NCI-H146 (cell line): ENCODE measurements around the gene MYEOV.

ENCODE experiments used
- DNase-seq: peaks from one replicate; lab custom pipeline; 2025; lab: John Stamatoyannopoulos, UW

MYEOV gene

DNA sequence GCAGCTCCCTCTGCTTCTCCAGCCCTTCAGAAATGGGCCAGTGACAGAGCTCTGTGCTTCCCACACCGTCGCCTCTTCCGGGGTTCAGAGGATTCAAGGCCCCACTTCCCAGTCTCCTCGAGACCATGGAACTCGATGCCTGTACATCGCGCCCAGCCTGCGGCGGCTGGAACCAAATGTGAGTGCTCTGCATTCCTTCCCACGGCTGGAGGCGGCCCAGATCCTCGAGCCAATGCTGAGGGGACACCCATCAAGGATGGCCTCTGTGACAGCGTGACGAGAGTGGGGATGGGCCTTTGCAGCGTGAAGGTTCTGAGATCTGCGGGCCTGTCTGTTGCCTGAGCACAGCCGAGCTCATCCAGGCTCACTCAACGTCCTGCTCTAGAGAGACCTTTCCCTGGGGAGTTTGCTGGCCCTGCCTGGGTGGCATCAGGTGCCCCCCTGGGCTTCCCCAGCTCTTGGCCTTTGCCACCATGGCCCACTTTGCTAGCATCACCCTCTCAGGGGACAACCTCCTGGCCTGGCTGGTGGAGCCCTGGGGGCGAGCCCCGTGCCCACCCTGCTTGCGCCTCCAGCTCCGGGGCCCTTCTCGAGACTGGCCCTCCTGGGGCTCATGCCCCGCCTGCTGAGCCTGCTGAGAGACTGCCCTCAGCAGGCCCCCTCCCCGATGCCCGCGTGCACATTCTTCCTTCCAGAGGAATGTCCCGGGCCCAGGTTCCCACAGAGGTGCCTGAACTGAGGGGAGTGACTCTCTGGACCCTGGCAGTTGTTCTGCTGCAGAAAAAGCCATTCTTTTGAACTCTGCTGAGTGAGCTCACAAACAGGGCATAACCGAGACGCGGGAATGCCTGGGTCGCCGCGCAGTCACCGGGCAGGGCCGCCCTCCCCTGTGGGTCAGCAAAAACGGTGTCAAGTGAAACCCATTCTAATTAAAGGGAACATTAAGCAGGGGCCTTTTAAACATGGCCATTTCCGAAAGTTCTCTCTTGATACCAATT lies 7.3 kb upstream of the MYEOV start:
- no peak for DNase-seq

DNA sequence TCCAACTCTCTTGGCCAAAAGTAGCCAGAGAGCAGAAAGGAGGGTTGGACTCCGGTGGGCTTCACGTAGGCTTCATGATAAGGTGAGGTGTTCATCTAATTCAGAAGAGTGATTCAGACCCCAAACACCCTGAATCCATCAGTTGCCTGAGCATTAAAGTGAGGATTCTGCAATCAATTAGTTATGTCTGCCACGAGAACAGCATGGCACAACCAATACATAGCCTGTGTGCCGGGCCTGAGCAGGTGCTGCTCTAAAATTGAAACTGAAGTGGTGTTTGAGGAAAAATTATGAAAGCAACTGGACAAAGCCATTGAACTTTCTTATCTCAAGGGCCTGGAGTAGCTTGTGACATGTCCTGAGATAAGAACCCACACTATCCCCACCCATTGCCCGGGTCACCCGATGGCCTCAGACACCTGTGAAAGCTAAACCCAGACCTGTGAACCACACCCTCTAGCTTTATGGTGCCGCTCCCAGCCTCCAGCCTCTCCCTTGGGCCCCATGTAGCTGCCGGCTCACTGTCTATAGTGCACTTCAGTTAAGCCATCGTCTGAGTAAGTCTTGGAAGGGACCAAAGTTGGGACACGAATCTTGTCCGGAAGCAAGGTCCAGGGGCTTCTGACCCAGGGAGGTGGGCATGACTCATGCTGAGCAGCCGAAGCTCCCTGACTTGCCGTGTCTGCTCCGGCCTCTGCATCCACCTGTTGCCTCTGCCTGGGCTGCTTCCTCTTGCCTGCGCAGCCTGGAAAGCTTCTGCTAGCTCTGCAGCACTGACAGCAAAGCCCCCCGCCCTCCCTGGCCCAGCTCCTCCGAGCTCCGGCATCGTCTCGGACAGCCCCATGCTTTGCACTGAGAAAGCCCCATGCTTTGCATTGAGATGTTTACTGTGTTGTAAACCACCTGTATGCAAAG lies 5.7 kb upstream of the MYEOV start:
- DNase-seq: no peak

DNA sequence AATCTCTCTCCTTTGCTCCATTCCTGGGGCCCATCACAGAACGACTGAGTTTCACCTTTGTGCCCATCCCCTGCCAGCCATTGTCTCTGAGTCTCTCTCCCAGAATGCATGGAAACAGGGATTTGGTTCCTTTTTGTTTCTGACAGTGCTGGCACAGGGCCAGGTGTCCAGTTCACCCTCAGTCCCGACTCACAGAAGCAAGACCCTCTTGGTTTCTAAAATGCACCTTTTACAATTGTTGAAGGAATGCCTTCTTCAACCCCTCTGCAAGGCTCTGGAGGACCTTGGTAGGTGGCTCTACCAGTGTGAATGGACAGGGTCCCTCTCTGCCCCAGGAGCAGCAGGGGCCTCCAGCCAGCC lies 5.1 kb upstream of the MYEOV start:
- no peak for DNase-seq

DNA sequence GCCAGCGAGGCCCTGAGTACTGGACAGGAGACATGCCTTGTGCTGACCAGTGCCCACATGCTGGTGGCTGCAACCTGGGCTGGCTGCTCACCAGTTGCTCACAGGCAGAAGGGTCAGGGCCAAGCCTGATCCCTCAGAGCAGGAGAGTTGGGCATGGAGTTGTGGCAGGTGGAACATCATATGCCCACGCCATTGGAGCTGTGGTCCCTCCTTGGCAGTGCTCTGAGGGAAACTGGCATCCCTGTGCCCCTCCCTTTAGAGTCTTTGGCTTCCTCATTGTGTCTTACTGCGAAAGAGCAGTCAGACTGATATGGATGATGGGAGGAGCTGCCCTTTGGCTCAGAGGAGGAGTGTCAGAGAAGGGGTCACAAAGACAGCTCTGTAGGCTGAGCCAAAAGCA lies 3.1 kb upstream of the MYEOV start:
- no peak for DNase-seq

DNA sequence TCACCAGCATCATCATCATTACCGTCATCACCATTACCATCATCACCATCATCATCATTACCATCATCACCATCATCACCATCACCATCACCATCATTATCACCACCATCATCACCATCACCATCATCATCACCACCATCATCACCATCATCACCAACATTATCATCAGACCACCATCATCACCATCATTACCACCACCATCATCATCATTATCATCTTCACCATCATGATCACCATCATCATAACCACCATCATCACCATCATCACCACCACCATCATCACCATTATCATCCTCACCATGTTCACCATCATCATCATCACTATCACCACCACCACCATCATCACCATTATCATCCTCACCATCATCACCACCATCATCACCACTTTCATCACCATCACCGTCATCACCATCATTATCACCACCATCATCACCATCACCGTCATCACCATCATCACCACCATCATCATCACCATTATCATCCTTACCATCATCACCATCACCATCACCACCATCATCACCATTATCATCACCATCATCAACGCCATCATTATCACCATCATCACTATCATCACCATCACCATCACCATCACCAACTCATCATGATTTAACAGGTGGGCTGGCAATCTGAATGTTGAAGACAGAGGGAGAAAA lies 2.4 kb upstream of the MYEOV start:
- DNase-seq: no peak

DNA sequence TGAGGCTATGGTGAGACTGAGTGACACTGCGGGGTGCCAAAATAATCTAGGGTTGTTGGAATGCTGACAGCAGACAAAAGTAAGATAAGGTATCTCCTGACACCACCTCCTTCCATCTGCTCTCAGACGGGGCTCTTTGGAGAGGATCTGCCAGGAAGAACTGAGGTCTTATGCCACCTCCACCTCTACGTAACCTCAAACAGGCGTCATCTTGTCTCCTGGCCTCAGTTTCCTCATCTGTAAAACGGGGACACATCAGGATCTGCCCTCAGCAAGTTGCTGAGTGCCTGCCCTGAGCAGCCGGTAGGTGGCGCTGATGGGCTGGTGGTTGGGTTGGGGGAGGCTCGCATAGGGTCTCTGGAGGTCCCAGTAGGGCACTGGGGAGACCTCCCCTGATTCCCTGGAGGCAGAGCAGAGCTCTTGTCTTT lies 1.7 kb upstream of the MYEOV start:
- DNase-seq: no peak

DNA sequence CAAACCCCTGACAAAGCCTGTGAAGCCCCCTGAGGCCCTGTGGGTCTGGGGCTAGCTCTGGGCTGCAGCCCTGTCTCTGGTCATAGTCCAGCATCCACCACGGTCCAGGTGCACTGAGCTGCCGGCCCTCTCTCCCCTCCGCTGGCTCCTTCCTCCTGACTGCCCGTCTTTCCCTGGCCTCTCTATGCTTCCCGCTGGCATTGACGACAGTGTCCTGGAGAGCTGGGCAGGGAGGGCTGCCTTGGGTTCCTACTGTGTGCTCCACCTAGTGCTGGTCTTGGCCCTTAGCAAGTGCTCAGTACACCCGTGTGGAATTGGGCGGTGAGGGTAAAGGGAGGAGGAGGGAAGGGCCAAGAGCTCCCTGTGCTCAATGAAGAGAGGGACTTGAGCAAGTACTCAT lies 868 bp upstream of the MYEOV start:
- no peak for DNase-seq

DNA sequence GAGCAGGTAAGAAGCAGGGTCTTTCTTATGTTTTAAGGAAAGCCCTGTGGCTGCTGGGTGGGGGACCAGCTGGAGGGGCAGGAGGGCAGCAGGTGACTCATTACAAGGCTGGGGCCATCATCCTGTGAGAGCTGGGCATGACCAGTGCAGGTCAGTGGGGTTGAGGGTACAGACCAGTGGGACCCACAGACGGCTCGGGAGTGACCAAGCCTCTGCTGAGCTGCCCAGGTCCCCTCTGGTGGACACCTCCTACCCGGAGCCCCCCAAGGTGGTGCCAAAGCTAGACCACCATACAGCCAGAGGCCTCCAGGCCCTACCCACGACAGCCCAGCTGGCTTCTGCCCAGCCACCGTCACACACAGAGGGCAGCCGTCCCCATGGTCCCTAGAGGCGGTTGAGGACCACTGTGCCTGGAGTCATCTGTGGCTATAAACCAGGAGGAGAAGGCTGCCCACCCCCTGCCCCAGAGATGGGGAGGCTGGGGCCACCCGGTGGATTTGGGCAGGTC lies 670 bp downstream of the MYEOV start:
- DNase-seq: no peak

DNA sequence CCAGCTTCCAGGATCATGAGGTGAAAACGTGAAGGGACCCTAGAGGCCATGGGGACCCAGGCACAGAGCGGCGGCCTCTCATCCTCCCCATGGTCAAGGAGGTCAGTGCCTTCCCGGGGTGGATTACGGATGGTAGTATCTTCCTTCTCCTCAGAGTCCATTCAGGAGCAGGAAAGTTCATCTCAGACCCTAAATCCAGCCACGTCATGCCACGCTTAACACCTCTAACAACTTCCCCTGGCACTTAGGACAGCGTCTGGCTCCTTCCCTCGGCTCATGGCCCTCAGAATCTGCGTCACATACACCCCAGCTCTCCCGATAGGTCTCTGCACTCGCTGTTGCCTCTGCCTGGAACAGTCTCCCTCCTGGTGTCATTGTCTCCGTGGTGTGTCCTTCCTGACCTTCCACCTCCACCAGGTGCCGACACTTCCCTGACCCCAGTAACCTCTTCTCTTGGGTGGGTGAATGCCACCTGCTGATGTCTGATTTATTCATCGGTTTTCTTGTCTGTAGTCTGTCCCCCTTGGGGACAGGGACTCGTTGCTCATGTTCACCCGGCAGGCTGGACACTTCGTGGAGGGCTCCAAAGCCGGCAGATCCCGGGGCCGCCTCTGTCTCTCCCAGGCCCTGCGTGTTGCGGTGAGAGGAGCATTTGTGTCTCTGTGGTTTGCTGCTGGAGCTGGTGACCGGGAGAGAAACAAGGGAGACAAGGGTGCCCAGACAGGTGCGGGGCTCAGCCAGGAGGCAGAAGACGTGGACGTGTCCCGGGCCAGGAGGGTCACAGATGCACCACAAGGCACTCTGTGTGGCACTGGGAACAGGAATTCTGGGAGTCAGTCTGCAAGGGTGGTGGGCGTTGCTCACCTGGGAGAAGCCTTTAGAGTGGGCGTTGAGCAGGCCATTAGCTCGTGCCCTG lies 1.4 kb downstream of the MYEOV start:
- DNase-seq: no peak

DNA sequence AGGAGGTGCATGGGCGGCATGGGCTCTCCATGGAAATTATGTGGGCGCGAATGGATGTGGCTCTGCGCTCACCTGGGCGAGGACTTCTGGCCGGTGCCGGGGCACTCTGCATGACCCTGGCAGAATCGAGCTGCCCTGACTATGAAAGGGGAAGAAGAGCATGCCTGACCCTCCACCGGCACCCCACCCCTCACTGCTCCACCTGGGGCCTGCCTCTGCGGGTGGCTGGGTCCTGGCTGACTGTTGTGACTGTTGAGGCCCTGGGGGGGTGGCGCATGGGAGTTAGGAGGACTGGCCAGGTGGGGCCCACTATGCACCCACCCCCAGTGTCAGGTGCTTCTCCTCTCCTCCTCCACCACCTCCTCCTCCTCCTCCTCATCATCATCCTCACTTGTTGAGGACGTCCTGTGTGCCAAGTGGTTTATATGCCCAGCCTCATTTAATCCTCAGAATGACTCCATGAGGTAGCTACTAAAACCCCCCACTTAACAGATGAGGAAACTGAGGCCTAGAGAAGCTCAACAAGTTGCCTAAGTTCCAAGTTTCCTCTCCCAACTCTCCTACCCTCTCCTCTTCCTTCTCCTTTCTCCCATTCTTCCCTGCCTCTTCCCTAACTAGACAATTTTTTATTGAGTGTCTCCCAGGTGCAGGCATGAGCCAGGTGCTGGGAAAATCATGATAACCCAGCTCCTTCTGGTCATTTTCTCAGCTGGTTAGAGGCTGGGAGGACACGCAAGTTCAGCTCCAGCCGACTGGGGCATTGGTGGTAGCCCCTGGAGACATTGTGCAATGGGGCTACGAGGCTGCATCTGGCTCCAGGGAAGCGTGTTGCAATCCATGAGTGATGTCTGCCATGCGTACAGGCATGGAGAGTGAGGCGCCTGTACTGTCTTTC lies 2.3 kb downstream of the MYEOV start:
- no peak for DNase-seq

DNA sequence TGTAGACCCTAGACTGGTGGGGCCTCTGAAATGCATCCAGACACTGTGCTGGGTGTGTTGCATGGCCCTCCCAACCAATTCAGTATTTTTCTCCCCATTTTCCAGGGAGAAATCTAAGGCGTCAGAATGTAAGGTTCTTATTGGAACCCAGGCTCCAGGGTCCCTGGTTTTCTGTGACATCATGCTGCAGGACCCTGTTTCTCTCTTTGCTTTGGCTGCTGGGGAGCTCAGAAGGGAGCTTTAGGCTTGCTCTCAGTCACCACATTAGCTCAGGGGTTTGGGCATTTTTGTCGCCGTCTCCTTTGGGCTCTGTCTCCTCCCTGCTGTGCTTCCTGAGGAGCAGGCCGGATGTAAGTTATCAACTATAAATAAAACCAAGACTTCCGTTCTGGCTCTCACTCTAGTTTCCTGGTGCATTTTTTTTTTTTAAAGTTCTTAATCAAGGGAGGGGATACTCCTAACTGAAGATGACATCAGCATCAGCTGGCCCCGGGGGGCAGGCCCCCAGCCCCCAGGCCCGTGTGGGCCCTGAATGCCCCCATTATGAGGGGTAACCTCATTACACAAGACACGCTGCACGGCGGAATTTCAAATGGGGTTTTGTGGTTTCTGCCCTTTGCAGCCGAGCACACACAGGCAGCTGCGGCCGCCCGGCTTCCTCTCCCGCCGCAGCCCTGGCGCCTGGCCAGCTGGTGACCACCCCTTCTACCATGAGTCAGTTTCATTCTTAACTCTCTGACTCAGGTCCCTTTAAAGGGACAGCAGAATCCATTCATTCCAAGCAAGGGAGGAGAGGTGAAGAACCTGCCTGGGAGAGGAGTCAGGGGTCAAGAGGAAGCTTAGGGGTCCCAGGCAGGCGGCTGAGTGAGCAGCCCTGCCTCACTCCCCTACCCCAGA lies 3.2 kb downstream of the MYEOV start:
- no peak for DNase-seq

DNA sequence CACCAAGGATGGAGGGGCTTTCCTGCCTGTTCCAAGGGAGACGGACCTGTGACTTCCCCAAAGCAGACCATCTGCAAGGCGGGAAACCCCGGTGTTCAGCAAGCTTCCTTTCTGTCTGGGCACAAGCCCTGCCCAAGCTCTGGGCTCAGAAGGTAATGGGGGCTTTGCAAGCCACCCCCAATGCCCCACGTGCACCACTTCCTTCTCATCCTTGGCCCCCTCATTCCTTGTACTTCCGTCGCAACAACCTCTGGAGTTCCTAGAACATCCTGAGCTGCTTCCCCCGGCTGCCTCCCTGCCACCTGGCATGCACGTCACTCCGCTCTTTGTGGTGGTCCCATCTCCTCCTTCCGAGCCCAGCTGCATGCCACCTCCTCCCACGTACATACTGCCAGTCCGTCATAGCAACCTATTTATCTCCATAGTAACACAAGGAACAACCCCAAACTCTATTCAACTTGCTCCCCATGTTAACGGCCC lies 3.9 kb downstream of the MYEOV start:
- DNase-seq: no peak

DNA sequence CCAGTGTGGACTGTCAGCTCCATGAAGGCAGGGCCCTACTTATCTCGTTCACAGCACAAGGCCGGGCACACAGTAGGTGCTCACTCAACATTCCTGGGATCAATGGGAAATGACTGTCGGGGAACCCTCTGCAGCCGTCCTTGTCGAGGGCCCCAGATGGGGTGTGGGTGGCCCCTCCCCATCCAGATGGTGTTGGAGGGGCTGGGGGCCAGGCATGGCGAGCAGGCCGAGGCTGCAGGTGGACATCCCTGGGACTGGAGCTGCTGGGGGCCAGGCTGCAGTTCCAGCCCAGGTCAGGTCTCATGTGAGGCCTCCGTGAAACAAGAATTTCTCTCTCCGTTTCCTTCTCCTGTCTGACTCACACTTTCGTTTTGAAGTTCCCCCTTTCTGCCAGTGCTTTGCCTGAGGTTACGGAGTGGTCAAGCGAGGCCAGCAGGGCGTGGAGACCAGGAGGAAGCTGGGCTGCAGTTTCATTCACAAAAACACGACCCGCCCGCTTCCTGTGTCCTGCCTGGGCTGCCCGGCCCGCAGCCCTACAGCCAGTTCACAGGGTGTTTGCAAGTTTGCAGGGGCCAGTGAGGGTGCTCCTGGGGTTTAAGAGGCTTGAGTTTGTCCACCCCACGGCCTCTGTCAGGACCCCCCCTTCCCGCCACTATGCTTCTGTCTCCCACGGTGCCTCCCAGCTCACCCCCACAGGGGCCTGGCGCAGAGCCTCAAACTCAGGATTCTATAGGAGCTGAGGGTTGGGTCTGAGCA lies 4.5 kb downstream of the MYEOV start:
- DNase-seq: no peak

DNA sequence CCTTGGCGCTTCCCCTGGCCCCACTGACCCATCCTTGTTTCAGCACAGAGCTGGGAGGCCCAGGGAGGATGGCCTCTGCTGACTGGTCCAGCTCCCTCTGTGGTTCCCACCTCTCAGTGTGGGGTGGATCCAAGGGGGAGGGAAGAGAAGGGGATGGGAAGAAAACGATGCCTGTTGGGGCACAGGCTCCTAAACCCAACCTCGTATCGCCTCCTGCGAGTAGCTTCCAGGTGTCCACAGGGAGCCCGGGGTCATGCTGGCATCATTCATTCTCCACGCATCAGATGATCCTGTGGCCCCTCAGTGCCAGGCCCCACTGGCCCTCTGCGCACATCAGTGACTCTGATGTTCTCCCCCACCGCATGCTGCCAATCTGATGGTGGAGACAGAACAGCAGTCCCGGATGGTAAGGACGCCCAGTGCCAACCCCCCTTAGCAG lies 5.1 kb downstream of the MYEOV start:
- DNase-seq: no peak

DNA sequence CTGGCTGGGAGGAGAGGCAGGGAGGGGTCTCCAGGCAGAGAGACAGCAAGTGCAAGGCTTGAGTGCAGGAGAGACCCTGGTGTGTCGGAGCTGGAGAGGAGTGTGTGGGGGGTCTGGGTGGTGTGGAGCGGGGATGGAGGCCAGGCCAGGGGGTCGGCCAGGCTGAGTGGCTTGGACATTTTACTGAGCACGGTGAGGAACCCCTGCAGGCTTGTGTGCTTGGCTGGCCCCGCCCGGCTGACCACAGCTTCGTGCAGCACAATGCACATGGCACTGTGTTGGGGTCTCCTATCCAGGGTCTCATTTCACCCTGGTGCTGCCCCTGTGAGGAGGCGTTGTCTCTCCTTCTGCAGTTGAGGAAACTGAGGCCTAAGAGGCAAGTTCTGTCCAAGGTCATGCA lies 5.6 kb downstream of the MYEOV start:
- DNase-seq: no peak

DNA sequence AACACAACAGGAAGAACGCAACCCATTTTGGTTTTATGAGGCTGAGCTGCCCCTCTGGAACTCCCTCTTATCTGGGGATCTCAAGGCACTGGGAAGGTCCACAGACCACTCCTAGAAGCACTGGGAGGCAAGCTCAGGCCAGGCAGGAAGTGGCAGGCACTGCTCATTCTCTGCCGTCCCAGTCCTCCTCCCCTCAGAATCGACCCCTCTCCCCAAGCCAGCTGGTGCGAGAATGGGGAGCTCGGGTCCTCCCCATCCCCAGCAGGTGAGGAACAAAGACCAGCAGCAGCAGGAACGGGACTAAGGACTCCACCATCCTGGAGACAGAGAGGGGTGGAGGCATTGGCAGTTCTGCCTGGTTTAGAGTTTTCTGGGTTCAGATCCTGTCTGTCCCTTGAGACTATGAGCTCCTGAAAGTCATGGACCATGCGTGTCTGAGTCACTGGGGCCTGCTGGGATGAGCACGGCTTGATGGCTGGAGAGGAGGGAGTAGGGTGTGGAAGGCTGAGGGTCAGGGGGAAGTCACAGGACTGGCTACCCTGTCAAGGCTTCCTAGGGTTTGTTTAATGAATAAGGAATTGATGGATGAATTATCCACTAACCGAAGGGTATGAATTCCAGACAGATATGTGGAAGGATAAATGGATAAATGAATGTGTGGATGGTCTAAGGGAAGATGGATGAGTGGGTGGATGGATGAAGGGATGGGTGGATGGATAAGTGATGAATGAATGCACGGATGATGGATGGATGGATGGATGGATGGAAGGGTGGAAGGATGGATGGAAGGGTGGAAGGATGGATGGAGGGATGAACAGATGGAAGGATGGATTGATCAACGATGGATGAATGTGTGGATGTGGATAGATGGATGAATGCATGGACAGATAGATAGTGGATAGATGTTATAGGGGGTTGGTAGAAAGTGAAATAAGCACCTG lies 6.4 kb downstream of the MYEOV start:
- no peak for DNase-seq

DNA sequence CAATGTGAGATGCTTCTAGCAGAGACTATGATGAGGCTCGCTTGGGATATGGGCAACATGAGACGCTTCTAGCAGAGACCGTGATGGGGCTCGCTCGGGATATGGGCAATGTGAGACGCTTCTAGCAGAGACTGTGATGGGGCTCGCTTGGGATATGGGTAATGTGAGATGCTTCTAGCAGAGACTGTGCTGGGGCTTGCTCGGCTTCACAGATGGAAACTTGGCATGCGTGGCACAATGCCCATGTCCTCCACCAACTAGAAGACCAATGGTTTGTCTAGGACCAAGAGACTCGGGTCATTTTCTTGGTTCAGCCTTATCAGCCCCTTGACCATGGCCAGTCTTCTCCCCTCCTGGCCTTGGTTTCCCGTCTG lies 7.1 kb downstream of the MYEOV start:
- no peak for DNase-seq
